Activated CD4-positive, alpha-beta memory T cell treated with anti-CD3 and anti-CD28 coated beads for 36 hours (primary cell): ENCODE results near the gene MEMO1. TPM values are rescaled to one million over a fixed set of nuclear protein-coding genes. Genes with fewer than 3 reads are reported as not detected.
"Not testable (repeated sequence)": the region's sequence is repeated elsewhere in the genome, so short reads cannot be mapped to it uniquely, and the experiment has no call there.

Experiments
- CTCF ChIA-PET: fragments of 350-600 bp; sonication (Branson Sonifier 250); formaldehyde crosslinking; loops from one replicate; lab custom pipeline; 2021; ENCODE audit warnings: antibody characterized with exemption, inconsistent platforms; lab: Charles Lee
- POLR2A ChIA-PET: fragments of 350-600 bp; sonication (Branson Sonifier 250); formaldehyde crosslinking; loops from one replicate; lab custom pipeline; 2021; ENCODE audit warnings: antibody characterized with exemption; lab: Charles Lee
- DNase-seq: peaks from one replicate; pipeline ENCODE4 v3.0.0-alpha.2; 2020
- H3K27ac Mint-ChIP-seq: one replicate; pipeline ENCODE4 v1.8.0; 2021; ENCODE audit warnings: mixed read lengths
- H3K27me3 Mint-ChIP-seq: one replicate; pipeline ENCODE4 v1.8.0; 2021; ENCODE audit warnings: mixed read lengths
- H3K36me3 Mint-ChIP-seq: one replicate; pipeline ENCODE4 v1.8.0; 2021; ENCODE audit warnings: mixed read lengths
- H3K4me1 Mint-ChIP-seq: one replicate; pipeline ENCODE4 v1.8.0; 2021; ENCODE audit warnings: low read depth, mixed read lengths
- H3K4me3 Mint-ChIP-seq: one replicate; pipeline ENCODE4 v1.8.0; 2021; ENCODE audit warnings: mild to moderate bottlenecking, mixed read lengths
- H3K9me3 Mint-ChIP-seq: one replicate; pipeline ENCODE4 v1.8.0; 2021; ENCODE audit warnings: mixed read lengths
- intact Hi-C: fragments of 100-400 bp; cut with micrococcal nuclease; formaldehyde crosslinking; loops from one replicate; pipeline ENCODE4 v1.15.1; 2023
- total RNA-seq, 2 experiments: library from RNA; stranded (reverse); gene quantifications; one replicate each; pipeline ENCODE4 v1.2.3, GENCODE V29; 2021

MEMO1 gene
- total RNA-seq, 2 experiments from 2014 or later, result 44.7 to 47.6 TPM

DNA sequence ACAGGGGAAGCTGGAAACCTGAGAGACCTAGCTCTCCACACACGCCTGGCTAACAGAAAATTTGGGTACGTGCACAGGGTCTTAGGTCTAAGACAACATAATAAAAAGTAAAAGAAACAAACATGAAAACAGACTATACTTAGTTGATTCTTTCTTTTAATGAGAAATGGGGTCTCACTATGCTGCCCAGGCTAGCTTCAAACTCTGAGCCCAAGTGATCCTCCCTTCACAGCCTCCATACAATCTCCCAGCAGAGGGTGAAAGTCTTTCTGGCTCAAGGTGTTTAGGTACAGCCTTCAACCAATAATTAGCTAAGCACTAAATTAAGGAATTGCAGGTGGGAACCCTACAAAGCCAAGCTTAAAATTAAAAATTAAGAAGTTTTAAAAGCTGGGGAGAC, 116.2 kb downstream of the MEMO1 start:
- peaks cover 43% of the 10 kb centered on the region for H3K36me3 Mint-ChIP-seq
- CTCF ChIA-PET, result interaction anchor here (0.6 kb wide), 1 partner anchor 10 kb away, joined by 4 read pairs; no protein-coding TSS in a partner anchor
- intact Hi-C loops, result no loop called here

DNA sequence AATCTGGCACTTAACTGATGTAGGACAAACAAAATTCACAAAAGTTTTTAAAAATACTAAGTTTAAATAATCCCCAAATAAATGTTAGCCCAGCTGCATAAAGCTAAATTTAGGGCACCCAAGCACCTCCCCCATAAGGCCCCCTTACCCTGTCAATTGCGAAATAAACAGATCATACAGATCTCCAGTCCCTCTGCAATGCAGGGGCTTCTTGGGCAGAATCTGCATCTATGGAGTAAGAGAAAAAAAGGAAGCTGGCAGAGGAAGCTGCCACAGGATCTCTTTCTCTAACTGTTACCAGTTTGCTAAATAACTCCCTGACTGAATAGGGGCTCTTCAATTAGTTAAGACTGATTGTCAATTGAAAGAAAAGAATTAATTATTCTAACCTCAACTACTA, 117.7 kb downstream of the MEMO1 start:
- ChIA-PET CTCF (no interaction called here), POLR2A (no interaction called here)
- Mint-ChIP-seq H3K27me3 (no peaks in the 10 kb centered on the region), H3K4me1 (peaks cover 4% of the 10 kb centered on the region), H3K9me3 (peaks cover 14% of the 10 kb centered on the region), H3K27ac (no peak overlapping the region), H3K36me3 (peaks cover 28% of the 10 kb centered on the region), H3K4me3 (no peak overlapping the region)
- no peak for DNase-seq
- intact Hi-C loops, result no loop called here

More for the DNA sequence above, 116.2 kb downstream of the MEMO1 start:
- Mint-ChIP-seq H3K27ac (no peak overlapping the region), H3K9me3 (peaks cover 22% of the 10 kb centered on the region), H3K4me1 (no peaks in the 10 kb centered on the region), H3K4me3 (no peak overlapping the region), H3K27me3 (no peaks in the 10 kb centered on the region)
- POLR2A ChIA-PET, result no interaction called here
- no peak for DNase-seq

DNA sequence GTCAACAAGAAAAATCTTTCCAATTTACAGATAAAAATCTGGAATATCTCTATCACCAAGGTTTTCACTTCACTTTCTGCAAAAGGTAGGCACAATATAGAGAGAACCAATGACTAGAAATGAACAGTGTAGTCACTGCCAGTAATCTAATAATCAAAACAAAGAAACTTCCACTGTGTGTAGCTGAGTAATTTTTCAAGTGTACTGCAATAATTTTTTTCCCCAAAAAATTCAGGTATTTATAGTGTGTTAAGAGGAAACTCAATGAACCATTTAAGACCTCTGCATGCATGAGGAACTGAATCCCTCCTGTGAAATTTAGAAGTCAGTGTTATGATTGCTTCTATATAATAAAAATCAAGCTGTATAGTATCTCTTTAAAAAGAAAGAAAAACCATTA, 121.8 kb downstream of the MEMO1 start:
- Mint-ChIP-seq H3K4me1 (peaks cover 4% of the 10 kb centered on the region), H3K27me3 (no peaks in the 10 kb centered on the region), H3K9me3 (no peaks in the 10 kb centered on the region), H3K36me3 (peaks cover 8% of the 10 kb centered on the region), H3K4me3 (no peak overlapping the region), H3K27ac (no peak overlapping the region)
- DNase-seq, result no peak
- CTCF ChIA-PET, result no interaction called here
- intact Hi-C loops, result no loop called here
- POLR2A ChIA-PET, result no interaction called here

DNA sequence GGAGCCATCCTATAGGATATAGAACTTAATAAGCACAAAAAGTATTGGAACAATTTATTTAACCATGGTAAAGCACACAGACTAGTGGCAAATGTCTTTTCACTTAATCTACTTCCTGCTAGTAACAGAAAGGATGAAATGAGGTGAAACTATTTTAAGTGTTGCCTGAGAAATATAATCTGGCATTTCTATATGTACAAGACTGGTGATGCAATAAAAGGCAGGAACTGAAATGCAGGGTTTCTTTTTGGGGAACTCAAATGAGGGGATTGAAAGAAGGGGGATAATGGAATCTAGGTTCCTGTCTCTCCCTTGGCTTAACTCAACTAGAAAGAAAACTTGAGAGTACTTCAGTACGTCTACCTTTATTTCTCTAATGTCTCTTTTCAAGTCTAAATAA, 122.3 kb downstream of the MEMO1 start:
- ChIA-PET POLR2A (no interaction called here), CTCF (interaction anchor here (0.7 kb wide), 1 partner anchor 92 kb away, joined by 3 read pairs; no protein-coding TSS in a partner anchor)
- peaks cover 6% of the 10 kb centered on the region for H3K36me3 Mint-ChIP-seq
- no peak for DNase-seq
- H3K4me1 Mint-ChIP-seq, result peaks cover 4% of the 10 kb centered on the region
- H3K9me3 Mint-ChIP-seq, result no peaks in the 10 kb centered on the region
- no peak overlapping the region for H3K27ac Mint-ChIP-seq
- H3K4me3 Mint-ChIP-seq, result no peak overlapping the region
- no peaks in the 10 kb centered on the region for H3K27me3 Mint-ChIP-seq
- intact Hi-C loops, result no loop called here

DNA sequence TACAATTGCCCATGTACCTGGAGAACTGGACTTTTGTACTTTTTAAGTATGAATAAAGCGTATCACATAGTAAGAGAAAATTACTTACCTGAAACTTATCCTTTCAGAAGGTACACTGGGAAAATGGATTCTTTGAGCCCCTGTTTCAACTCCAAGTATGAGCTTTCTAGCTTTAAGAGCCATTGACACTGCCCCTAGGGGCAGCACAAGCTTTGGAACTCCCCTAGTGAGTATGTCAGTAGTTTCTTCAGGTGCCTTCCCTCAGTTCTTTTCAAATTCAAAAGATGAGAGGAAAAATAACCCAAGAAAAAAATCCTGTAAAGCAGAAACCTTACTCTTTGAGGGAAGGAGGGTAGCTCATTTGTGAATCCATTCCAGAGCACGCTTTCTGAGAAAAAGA, 124.1 kb downstream of the MEMO1 start:
- no peak for DNase-seq
- Mint-ChIP-seq H3K4me1 (peaks cover 4% of the 10 kb centered on the region), H3K4me3 (no peak overlapping the region), H3K27ac (no peak overlapping the region), H3K9me3 (no peaks in the 10 kb centered on the region), H3K27me3 (no peaks in the 10 kb centered on the region), H3K36me3 (peaks cover 3% of the 10 kb centered on the region)
- ChIA-PET CTCF (interaction anchor here (1.0 to 1.1 kb wide), 2 partner anchors 22 to 153 kb away, joined by 3 to 4 read pairs; partner anchors contain the start of gene DPY30), POLR2A (no interaction called here)
- intact Hi-C loops, result no loop called here

DNA sequence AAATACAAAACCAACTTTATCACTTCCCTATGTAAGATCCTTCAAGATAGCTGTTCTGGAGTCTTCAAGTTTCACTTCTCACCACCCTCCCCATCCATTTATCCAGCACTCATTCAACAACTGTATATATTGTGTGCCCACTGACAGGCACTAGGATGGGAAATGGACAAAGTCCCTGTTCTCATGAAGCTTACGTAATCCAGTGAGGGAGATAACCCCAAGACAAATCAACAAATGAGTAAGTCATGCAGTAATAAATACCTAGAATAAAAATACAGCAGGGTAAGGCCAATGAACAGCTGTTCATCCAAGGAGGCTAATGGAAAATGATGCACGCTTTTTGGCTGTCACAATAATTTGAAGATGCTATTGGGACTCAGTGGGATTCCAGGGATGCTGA, 133.8 kb downstream of the MEMO1 start:
- ChIA-PET POLR2A (no interaction called here), CTCF (no interaction called here)
- intact Hi-C loops, result no loop called here
- Mint-ChIP-seq H3K36me3 (peaks cover 8% of the 10 kb centered on the region), H3K27ac (no peak overlapping the region), H3K4me3 (no peak overlapping the region), H3K9me3 (no peaks in the 10 kb centered on the region), H3K27me3 (no peaks in the 10 kb centered on the region), H3K4me1 (no peaks in the 10 kb centered on the region)
- DNase-seq, result no peak

DNA sequence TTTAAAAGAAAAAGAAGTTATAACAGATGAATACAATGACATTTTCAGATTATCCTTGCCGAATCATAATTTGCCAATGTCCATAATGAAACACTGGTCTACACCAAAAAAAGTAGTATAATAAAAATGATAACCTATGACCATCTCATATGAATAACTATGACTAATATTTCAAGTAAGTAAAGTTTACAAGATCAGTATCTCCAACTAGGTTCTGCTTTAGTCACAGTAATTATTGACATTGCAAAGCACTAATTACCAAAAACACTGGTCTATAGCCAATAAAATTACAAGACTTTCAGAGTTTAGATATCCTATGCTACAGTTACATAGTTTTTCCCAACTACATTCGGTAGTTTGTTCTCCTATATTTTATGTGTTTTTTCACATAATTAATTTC, 136.7 kb downstream of the MEMO1 start:
- H3K4me3 Mint-ChIP-seq, result no peak overlapping the region
- H3K4me1 Mint-ChIP-seq, result no peaks in the 10 kb centered on the region
- POLR2A ChIA-PET, result no interaction called here
- H3K27me3 Mint-ChIP-seq, result no peaks in the 10 kb centered on the region
- no peaks in the 10 kb centered on the region for H3K9me3 Mint-ChIP-seq
- peaks cover 6% of the 10 kb centered on the region for H3K36me3 Mint-ChIP-seq
- intact Hi-C loops, result no loop called here
- DNase-seq, result no peak
- H3K27ac Mint-ChIP-seq, result no peak overlapping the region
- CTCF ChIA-PET, result no interaction called here

DNA sequence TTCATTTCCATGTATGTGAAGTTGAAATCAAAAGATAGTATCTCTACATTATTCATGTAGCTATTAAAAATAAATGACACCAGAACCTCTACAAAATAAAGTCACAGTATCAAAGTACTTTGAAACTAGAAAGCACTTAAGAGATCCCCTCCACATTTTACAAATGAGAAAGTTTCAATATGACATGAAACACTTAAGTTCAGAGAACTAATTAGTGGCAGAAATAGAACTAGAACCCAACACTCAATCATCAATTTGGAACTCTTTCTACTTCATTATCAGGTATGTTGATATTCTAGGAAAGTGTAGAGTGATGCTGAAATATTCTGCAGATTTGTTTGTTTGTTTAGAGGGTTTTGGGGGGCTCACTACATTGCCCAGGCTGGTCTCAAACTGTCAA, 145.6 kb downstream of the MEMO1 start:
- POLR2A ChIA-PET, result interaction anchor here (0.6 kb wide), 1 partner anchor 376 kb away, joined by 3 read pairs; no protein-coding TSS in a partner anchor
- no peak for DNase-seq
- intact Hi-C loops, result no loop called here

DNA sequence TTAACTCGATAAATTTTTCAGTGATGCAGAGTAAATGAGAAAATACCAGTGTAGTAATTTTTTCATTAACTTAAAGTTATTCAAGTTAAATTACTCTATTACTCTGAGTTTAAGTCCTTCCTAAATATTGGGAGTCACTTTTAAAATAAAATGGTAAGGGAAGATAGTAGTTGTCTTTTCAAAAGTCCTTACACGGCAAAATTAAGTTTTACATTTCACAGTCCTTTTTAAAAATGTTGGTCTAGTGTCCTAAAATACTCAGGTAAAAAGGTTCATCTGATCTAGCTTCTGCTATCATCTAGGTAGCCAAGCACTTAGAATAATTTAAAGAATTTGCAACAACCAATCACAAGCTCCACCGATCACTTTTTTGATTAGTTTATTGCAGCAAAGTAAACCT, 146.9 kb downstream of the MEMO1 start:
- ChIA-PET POLR2A (no interaction called here), CTCF (no interaction called here)
- no peaks in the 10 kb centered on the region for H3K4me1 Mint-ChIP-seq
- no peak overlapping the region for H3K4me3 Mint-ChIP-seq
- no peaks in the 10 kb centered on the region for H3K9me3 Mint-ChIP-seq
- H3K36me3 Mint-ChIP-seq, result peaks cover 8% of the 10 kb centered on the region
- intact Hi-C loops, result no loop called here
- no peak overlapping the region for H3K27ac Mint-ChIP-seq
- no peak for DNase-seq
- no peaks in the 10 kb centered on the region for H3K27me3 Mint-ChIP-seq

More for the DNA sequence above, 145.6 kb downstream of the MEMO1 start:
- no peak overlapping the region for H3K4me3 Mint-ChIP-seq
- H3K27ac Mint-ChIP-seq, result no peak overlapping the region
- no peaks in the 10 kb centered on the region for H3K4me1 Mint-ChIP-seq
- H3K9me3 Mint-ChIP-seq, result no peaks in the 10 kb centered on the region
- H3K27me3 Mint-ChIP-seq, result no peaks in the 10 kb centered on the region
- CTCF ChIA-PET, result interaction anchor here (1.3 kb wide), 1 partner anchor 21 kb away, joined by 3 read pairs; no protein-coding TSS in a partner anchor
- peaks cover 8% of the 10 kb centered on the region for H3K36me3 Mint-ChIP-seq

DNA sequence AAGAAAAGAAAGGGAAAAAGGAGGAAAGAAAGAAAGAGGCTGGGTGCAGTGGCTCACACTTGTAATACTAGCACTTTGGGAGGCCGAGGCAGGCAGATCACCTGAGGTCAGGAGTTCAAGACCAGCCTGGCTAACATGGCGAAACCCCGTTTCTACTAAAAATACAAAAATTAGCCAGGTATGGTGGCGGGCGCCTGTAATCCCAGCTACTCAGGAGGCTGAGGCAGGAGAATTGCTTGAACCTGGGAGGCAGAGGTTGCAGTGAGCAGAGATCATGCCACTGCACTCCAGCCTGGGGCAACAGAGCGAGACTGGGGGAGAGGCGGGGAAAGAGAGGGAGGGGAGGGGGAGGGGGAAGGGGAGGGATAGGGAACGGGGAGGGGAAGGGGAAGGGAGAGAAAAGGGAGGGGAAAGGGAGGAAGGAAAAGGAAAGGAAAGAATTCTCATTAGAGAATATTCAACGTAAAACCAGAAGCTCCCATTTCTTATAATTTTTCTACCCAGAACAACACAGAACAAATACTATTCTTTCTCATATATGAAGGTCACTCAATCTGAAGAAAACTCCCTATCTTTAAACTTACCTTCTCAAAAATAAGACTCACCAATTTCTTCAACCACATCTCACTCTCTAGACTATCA, 147.7 kb downstream of the MEMO1 start:
- H3K9me3 Mint-ChIP-seq, DNase-seq, POLR2A ChIA-PET, H3K4me1 Mint-ChIP-seq, CTCF ChIA-PET, H3K27ac Mint-ChIP-seq, intact Hi-C loops, H3K4me3 Mint-ChIP-seq, H3K27me3 Mint-ChIP-seq, H3K36me3 Mint-ChIP-seq: not testable (repeated sequence)

DNA sequence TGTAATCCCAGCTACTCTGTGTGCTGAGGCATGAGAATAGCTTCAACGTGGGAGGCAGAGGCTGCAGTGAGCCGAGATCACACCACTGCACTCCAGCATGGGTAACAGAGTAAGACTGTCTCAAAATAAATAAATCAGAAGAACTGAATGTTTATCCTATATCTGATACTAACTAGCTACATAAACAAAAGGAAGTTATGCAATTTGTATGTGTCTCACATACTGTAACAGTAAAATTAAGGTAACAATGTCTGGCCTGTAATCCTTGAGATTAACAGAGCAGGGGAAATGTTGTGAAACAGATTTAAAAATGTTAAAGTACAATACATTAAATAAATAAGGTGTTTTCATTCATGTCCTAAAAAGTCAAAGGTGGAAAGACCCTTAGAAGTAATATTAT, 150.8 kb downstream of the MEMO1 start:
- Mint-ChIP-seq H3K4me3 (no peak overlapping the region), H3K27me3 (no peaks in the 10 kb centered on the region)
- CTCF ChIA-PET, result interaction anchor here (0.7 kb wide), 1 partner anchor 214 kb away, joined by 3 read pairs; no protein-coding TSS in a partner anchor

DNA sequence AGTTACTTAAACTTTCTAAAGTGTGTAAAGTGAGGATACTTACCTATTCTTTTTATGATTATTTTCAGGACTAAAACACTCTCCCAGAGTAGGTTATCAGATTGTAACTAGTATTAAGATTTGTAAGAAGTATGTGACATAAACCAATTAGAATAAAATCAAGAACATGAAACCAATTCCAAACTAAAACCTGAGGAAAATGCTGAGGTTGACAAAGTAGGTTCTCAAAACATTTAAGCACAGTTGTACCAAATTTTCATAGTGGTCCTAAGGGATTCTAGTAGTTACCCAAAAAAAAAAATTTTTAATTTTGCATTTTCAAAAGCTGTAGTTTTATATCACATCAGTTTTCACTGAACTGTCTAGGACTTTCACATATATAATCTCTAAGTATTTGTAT, 157.3 kb downstream of the MEMO1 start:
- H3K27ac Mint-ChIP-seq, result no peak overlapping the region
- CTCF ChIA-PET, result no interaction called here
- peaks cover 6% of the 10 kb centered on the region for H3K36me3 Mint-ChIP-seq
- no peaks in the 10 kb centered on the region for H3K27me3 Mint-ChIP-seq
- no peak overlapping the region for H3K4me3 Mint-ChIP-seq
- no peaks in the 10 kb centered on the region for H3K4me1 Mint-ChIP-seq
- no peaks in the 10 kb centered on the region for H3K9me3 Mint-ChIP-seq
- no peak for DNase-seq
- intact Hi-C loops, result no loop called here
- POLR2A ChIA-PET, result interaction anchor here (0.6 kb wide), 1 partner anchor 211 kb away, joined by 3 read pairs; no protein-coding TSS in a partner anchor

More for the DNA sequence above, 150.8 kb downstream of the MEMO1 start:
- intact Hi-C loops, result no loop called here
- no peaks in the 10 kb centered on the region for H3K4me1 Mint-ChIP-seq
- H3K36me3 Mint-ChIP-seq, result peaks cover 6% of the 10 kb centered on the region
- POLR2A ChIA-PET, result interaction anchor here (0.5 kb wide), 1 partner anchor 42 kb away, joined by 4 read pairs; no protein-coding TSS in a partner anchor
- H3K9me3 Mint-ChIP-seq, result no peaks in the 10 kb centered on the region
- DNase-seq, result no peak
- no peak overlapping the region for H3K27ac Mint-ChIP-seq

DNA sequence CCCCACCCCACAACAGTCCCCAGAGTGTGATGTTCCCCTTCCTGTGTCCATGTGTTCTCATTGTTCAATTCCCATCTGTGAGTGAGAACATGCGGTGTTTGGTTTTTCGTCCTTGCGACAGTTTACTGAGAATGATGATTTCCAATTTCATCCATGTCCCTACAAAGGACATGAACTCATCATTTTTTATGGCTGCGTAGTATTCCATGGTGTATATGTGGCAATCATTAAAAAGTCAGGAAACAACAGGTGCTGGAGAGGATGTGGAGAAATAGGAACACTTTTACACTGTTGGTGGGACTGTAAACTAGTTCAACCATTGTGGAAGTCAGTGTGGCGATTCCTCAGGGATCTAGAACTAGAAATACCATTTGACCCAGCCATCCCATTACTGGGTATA, 168.7 kb downstream of the MEMO1 start:
- H3K27ac Mint-ChIP-seq, intact Hi-C loops, DNase-seq, H3K36me3 Mint-ChIP-seq, H3K4me1 Mint-ChIP-seq, H3K4me3 Mint-ChIP-seq, H3K27me3 Mint-ChIP-seq, H3K9me3 Mint-ChIP-seq, CTCF ChIA-PET, POLR2A ChIA-PET: not testable (repeated sequence)
